ENCODE results near the gene PIK3CD. TPM values are rescaled to one million over a fixed set of nuclear protein-coding genes. Genes with fewer than 3 reads are reported as not detected.

Gene PIK3CD
- total RNA-seq, 4 donors from 2014 or later: 16.5 to 23.0 (median 18.2) TPM

- DNase-seq (ENCODE audit: low spot score): no peak
- TF ChIP-seq, protein P1, sequence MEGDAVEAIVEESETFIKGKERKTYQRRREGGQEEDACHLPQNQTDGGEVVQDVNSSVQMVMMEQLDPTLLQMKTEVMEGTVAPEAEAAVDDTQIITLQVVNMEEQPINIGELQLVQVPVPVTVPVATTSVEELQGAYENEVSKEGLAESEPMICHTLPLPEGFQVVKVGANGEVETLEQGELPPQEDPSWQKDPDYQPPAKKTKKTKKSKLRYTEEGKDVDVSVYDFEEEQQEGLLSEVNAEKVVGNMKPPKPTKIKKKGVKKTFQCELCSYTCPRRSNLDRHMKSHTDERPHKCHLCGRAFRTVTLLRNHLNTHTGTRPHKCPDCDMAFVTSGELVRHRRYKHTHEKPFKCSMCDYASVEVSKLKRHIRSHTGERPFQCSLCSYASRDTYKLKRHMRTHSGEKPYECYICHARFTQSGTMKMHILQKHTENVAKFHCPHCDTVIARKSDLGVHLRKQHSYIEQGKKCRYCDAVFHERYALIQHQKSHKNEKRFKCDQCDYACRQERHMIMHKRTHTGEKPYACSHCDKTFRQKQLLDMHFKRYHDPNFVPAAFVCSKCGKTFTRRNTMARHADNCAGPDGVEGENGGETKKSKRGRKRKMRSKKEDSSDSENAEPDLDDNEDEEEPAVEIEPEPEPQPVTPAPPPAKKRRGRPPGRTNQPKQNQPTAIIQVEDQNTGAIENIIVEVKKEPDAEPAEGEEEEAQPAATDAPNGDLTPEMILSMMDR (IDR thresholded peaks at IDR 0.05): no peak
Measured at GRCh38 chr1:9776685-9777084, 125.2 kb downstream of the PIK3CD start.

More at GRCh38 chr1:9776685-9777084, 125.2 kb downstream of the PIK3CD start:
- ATAC-seq (ENCODE audit: low FRiP score): no peak

Other genes starting within 250 kb of the PIK3CD start
- gene SLC25A33, start 112.3 kb upstream of the PIK3CD start, total RNA-seq: 10 to 100 TPM; 15.6 to 25.8 (median 19.1) TPM
- 10 to 100 TPM in 1 of 4 donors, 1 to 10 TPM in 3; 4.5 to 13.1 (median 6.8) TPM for gene TMEM201, start 62.8 kb upstream of the PIK3CD start, total RNA-seq
- gene CLSTN1, start 172.2 kb downstream of the PIK3CD start, total RNA-seq: 10 to 100 TPM; 28.3 to 41.0 (median 30.1) TPM